ENCODE results near the gene PLA2G2C.

DNA sequence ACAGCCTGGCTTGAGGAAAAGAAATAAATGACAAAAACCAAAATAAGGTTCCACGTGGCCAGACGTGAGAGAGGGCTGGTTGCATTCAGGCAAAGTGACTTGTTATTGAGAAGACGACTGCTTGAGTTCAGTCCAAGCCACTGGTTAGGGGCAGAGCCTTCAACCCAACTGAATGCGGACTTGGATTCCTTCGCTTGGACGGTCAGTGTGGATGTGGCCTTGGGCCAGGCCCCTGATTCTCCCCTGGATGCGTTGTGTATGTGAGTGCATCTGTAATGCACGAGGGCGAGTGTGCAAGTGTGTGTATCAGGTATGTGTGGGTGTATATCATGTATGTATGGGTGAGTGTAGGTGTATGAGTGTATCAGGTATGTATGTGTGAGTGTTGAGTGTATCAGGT is 45.3 kb downstream of the PLA2G2C start:
- TF ChIP-seq, protein P1, sequence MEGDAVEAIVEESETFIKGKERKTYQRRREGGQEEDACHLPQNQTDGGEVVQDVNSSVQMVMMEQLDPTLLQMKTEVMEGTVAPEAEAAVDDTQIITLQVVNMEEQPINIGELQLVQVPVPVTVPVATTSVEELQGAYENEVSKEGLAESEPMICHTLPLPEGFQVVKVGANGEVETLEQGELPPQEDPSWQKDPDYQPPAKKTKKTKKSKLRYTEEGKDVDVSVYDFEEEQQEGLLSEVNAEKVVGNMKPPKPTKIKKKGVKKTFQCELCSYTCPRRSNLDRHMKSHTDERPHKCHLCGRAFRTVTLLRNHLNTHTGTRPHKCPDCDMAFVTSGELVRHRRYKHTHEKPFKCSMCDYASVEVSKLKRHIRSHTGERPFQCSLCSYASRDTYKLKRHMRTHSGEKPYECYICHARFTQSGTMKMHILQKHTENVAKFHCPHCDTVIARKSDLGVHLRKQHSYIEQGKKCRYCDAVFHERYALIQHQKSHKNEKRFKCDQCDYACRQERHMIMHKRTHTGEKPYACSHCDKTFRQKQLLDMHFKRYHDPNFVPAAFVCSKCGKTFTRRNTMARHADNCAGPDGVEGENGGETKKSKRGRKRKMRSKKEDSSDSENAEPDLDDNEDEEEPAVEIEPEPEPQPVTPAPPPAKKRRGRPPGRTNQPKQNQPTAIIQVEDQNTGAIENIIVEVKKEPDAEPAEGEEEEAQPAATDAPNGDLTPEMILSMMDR (IDR thresholded peaks at IDR 0.05): no peak
- no peak for TF ChIP-seq POLR2A (IDR thresholded peaks at IDR 0.05)
